Stimulated activated CD8-positive, alpha-beta memory T cell treated with anti-CD3 and anti-CD28 coated beads, Interleukin-4, amount 100 ng/mL, for 24 hours (primary cell): ENCODE measurements around the gene CST5.
"Not testable (repeated sequence)": the region's sequence is repeated elsewhere in the genome, so short reads cannot be mapped to it uniquely, and the experiment has no call there.

ENCODE experiments used
- DNase-seq: peaks from one replicate; pipeline ENCODE4 v3.0.0-alpha.2; 2020; ENCODE audit warnings: low read depth

CST5 gene

DNA sequence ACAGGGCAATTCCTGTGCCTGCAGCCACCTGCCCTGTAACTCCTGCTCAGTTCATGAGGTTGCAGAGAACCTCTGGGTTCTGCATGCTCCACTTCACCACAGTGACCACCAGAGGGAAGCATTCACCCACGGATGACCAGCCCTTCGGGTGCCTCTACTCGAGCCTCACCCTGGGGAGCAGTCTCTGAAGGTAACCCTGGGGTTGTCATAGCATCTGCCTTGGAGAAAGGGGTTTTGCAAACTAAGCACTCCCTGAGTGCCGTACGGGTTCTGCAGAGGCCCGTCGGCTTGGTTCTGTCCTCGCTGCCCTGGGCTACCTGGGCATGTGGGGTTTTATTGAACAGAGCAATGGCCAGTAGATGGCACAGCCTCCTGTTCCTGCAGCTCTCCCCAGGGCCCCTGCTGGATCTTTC, 10.2 kb upstream of the CST5 start:
- DNase-seq, result peak; percentile 40

DNA sequence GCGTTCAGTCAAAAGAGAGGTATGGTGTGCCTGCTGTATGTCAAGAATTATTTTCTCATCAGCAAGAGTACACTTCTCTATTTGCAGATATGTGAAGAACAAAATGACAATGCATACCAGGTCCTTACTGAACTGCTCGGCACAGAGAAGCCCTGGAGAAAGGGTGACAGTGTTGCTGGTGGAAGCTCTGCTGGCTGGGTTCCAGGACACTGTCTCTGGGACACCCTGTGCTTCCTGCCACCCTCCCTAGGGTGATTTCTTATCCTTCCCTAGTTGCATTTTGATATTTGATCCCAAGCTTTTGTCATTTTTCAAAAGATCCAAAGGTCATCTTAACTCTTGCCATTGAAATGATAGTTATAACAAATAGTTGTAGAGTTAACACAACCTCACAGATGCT, 8.3 kb upstream of the CST5 start:
- DNase-seq, result no peak

DNA sequence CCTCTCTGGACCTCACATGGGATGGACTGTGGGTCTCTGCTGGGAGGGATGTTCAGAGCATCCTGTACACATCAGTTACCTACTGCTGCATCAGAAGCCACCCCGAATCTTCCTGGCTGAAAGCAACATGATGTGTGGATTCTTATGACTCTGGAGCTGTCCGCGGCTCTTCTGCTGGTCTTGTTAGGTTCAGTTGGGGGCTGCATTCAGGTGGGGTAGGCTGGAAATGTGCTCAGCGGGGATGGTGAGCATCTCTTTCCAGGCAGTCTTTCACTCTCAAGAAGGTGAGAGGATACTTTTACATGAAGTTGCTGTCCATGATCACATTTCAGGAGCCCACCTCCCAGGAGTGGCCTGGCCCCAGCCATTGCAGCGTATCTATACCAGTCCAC, 5.2 kb upstream of the CST5 start:
- DNase-seq, result no peak

DNA sequence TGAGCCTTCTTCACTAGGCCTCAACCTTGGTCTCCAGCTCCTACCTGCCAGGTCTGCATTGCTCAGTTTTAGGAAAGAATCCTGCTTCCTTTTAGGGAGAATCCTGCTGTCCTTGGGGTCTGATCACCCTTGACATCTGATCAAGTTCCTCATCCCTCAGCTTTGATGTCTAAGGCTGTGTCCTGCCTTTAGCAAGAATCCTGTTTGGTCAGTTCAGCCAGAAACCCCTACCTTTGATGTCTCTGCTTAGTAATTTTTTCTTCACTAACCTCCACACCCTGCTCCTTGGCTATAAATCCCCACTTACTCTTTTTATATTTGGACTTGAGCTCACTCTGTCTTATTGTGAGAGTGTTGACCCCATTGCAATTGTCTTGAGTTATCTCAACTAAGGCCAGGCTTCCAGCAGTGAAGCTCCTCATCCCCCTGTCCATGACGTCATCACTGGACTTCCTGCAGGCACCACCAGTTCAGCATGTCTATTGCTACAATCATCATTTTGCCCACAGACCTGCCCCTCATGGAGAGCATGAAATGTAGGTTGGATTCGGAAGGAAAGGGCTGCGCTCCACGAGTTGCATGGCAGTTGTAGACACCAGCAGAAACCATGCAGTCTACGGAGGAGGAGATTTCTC, 4.7 kb upstream of the CST5 start:
- DNase-seq, result no peak

DNA sequence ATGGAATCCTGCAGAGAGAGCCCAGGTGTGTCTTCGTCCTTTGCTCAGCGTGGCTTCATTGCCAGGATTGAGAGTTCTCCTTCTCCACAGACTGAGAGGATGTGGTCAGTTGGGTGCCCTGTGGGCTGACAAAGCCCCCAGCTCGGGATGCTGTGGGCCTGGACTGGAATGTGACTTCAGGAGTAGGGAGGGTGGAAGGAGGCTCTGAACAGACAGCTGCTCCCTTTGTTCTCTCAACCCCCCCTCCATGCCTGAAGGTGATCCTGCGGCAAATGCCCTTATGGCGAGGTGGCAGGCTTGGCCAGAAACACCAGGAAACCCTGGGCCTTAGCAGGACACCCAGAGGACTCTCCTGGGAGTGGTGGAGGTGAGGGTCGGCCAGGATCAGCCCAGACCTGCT, 1.8 kb upstream of the CST5 start:
- DNase-seq, result no peak

DNA sequence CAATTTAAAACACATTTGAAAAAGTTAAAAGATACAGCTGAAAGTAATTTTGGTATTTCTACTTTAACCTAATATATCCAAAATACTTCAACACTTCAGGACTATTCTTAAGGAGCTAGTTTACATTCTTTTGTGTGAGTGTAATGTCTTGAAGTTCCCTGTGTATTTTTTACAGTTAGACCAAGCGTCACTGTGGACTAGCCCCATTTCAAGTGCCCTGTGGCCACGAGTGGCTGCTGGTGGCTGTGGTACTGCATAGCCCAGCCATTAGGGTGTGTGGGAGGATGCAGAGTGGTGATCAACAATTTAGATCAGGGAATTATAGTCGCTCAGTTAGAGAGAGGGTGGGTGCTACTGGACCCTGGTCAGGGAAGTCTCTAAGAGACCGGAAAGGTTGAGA, 869 bp upstream of the CST5 start:
- no peak for DNase-seq

DNA sequence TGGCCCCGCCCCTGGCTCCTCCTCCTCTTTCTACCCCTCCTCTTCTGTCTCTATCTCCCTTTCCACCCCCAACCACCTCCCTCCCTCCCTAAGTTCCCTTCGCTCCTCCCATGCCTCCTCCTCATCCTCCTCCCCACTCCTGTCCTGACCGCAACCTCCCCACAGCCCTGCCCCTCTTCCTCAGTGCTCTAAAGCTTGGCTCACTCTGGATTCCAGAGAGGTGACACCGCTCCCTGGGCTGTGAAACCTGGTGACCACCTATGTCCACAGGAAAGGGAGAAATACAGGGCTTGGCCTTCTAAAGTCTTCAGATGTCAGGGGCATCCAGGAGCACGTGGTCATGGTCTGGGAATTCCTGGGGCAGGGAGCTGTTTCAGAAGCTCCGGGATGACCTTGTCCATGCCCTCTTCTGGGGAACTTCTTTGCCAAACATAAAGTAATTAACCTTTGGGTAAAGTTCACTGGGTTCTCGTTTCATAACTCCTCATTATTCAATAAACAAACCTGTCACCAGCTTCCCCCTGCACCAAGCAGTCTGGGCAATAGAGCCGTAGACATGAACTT, 345 bp upstream of the CST5 start:
- DNase-seq, result no peak

DNA sequence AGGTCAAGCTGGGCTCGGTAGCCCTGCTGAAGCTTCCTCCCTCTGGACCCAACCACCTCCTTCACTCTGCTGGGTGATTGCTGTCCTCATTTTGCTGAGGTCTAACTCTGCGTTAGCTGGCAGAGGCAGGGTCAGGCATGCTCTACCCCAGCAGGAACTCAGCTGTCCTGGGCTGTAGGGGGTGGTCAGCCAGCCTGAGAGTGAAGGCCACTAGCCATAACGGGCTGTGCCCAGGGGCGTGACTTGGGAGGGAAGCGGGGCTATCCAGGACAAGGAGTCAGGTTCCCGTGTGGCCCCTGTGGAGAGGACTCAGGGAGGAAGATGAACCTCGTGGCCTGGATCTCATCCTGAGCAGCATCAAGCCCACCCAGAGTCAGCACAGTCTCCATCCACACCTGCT, 761 bp downstream of the CST5 start:
- DNase-seq, result no peak

DNA sequence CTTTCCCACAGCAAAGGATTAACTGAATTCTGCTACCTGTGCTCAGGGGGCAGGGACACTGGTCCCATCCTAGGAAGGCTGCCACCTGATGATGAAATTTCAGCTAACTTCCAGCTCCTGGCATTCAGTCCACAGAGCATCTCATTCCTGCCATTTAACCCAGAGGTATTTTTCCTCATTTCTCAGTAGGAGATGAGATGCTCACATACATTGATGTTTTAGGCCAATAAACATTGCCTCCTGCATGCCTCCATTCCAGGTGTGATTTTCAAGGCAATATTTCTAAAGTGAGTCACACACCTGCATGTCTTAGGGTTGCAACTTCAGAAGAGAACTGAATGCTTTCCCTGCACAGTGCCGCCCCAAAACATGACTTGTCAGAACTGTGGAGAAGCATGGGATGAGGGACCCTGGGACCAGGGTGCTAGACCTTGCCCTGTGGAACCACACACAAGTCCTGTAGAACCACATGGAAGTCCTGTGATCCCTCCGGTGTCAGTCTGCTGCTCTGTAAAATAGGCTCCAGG, 1.5 kb downstream of the CST5 start:
- not testable (repeated sequence) for DNase-seq

DNA sequence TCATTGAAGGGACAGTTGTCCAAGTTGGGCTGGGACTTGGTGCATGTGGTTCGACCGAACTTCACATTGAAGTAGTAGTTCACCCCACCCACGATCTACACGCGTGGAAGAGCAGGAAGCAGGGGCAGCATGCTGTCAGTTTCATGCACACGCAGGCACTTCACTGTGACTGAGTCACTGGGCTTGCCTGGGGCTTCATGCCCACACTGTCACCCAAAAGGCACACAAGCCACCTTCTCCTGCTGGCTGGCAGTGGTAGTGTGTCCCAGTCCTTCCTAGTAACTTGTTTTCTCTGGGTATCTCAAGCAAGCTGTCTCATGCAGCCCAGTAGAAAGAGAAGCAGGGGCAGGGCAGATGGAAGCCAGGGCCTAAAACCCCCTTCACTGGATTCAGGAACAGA, 2.0 kb downstream of the CST5 start:
- DNase-seq, result no peak

DNA sequence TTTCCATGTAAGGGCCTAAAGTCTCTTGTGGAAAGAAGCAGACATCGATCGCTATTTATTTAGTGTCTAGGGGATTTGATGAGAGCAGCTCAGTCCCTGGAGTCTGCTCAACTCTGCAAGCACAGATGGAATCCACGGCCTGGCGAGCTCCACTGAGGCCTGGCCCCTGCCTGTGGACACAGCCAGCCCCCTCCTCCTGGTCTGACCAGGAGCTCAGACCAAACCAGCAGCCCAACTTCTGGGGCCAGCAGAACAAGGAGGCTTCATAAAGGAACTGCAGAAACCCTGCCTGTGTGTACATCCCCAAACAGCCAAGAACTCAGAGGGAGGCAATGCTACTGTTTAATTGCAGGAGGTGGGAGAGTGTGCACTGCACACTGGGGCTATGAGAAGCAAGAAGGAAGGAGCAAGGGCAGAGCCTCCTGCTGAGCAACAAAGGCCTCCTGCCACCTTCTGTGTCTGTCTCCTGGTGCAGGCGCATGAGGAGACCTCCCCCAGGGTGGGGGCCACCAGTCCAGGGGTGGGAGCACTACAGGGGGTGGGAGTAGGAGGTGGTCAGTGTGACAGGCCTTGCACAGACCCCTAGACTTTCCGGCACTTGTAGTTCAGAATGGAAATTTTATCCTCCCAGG, 3.8 kb downstream of the CST5 start:
- DNase-seq, result no peak

DNA sequence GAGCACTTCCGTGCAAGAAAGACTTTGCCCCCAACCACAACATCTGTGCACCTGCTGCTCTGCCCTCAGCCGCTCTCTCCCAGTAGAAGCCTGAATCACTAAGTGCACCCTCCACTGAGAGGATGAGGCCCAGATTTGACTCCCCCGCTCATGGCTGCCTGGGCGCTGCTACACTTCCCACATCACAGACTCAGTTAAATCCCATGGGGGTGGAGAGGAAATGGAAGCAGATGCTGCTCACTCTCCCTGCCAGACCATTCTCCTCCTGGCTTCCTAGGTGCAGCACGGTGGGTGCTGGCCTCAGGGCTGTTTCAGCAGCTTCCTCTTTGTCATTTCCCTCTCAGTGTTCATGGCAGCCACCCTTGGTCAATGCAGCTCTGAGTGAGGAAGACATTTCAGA, 4.8 kb downstream of the CST5 start:
- DNase-seq, result no peak

DNA sequence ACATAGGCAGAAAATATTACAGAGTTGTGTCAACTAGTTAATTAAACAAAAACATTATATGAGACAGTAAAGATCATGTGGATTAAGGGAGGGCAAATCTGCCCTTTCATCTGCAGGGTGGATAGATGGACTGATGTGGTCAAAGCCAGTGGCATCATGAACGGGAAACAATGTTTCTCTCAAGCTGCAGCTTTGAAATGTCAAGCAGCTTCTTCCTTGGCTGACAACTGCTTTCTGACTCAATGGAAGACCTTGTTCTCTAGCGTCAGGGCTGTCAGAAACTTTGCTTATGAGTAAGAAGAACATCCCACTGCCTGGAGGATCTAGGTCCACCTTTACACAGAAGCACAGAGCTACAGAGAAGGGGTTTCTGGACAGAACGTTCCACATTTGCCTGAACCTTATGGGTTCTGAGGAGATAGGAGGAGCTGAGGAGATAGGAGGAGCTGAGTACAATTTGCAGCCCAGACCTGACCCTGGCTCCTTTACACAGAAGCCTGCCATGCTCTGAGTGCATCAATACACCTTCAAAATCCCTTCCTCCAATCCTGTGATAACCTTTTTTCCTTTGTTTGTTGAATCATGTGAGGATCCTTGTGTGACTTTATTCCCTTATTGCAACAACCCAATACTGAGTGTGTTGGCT, 6.1 kb downstream of the CST5 start:
- no peak for DNase-seq

DNA sequence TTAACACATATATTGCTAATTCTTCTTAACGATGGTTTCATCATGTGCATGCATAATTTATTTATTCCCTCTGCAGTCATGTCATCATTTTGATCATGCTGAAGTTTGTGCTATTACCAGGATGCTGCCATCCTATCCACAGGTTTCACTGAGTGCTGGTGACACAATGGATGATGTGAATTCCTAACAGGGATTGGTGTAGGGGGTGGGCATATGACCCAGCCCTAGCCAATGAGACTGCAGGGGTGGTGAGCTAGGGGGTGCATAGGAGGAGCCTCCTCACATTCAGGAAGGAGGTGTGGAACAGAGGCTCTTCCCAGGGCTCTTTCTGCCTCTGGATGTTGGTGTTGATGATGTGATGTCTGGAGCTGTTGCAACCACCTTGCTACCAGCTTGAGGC, 7.5 kb downstream of the CST5 start:
- DNase-seq, result no peak

DNA sequence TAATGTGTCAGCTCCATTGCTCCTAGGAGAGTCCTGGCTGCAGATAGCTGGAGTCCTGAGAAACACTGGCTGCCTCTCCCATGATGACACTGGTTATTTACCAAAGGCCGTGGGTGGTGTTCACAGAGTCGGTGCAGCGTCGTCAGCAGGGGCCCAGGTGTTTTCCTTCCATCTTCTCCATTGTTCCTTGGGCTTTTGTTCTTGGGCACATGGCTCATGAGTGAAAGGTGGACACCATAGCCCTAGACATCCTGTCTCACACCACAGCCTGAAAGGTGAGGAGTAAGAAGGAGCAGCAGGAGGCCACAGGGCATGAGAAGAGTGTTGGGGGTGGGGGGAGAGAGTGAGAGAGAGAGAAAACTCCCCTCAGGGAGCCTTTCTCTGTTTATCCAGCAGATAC, 9.1 kb downstream of the CST5 start:
- DNase-seq, result no peak

DNA sequence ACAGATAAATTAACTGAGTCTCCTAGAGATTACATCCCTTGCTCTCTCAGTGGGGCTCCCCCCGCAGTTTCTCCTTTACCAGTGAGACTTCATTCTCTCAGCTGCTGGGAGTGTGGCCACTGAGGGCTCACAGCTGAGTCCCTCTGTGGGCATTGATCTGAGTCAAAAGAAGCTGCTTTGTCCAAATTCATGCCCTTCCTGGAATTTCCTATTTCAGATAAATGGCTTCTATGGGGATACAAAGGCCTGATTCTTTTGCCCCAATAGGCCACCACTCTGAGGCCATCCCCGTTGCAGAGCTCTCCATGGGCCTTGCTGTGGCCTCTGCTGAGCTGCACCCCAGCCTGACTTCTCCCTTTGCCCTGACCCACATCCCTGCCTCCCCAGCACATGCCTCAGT, 10.0 kb downstream of the CST5 start:
- DNase-seq, result no peak

DNA sequence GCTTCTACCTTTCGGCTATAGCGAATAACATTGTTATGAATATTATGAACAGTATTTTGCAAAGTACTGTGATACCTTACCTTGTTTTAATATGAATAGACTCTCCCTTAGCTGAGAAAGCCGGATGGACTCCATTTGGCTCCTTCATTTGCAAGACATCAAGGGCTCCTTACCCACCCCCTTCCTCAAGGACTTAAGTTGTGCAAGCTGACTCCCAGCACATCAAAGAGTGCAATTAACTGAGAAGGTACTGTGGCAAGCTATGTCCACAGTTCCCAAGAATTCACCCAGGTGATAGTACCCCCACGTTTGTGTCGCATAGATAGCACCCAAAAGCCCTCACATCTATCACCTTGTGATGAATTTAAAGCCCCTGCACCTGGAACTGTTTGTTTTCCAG, 11.2 kb downstream of the CST5 start:
- no peak for DNase-seq

DNA sequence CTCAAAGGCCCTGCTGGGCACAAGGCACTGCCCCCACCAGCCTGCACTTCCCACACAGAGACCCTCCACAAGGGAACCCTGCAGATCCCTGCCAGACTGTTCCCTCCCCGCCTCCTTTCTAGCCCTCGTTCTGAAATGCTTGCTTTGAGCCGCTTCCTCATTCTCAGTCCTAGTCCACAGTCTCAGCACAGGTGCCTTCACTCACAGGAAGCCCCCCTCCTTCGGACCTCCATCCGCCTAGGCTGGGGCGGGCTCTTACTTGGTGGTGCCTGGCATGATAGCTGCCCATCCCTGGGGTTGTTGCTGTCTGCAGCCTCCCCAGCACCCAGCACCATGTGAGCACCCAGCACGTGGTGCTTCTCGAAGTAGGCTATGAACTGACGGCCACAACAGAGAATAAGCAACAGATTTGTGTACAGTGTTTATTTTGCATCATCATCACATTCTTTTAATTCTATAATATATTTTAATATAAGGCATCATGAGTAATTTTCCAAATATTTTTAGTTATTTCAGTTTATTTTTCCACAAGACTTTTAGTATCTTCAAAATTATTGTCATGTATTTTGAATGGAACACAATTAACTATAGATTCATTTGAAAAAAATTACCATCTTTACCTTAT, 12.3 kb downstream of the CST5 start:
- DNase-seq, result no peak

DNA sequence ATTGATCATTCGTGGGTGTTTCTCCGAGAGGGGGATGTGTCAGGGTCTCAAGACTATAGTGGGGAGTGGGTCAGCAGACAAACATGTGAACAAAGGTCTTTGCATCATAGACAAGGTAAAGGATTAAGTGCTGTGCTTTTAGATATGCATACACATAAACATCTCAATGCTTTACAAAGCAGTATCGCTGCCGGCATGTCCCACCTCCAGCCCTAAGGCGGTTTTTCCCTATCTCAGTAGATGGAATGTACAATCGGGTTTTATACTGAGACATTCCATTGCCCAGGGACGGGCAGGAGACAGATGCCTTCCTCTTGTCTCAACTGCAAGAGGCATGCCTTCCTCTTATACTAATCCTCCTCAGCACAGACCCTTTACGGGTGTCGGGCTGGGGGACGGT, 18.8 kb downstream of the CST5 start:
- not testable (repeated sequence) for DNase-seq

DNA sequence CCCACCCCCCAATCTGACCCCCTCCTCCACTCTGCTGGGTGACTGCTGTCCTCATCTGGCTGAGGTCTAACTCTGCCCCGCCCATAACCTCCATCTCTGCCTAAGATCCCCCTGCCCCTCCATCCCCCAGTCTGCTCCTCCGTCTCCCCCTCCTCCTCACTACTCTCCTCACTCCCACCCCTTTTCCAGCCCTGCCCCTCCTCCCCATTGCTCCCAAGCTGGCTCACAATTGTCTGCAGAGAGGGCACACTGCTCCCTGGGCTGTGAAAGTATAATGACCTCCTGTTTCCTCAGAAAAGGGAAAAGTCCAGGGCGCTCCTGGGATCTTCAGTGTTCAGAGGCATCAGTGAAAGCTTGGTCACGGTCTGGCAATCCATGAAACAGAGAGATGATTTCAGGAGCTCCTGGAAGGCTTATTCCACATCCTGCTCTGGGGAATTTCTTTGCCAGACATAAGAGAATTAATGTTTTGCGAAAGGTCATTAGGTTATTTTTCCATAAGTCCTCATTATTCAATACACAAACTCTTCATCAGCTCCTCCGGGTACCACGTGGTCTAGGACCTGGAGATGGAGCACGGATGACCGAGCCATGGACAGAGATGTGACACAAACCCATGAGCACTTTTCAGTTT, 21.5 kb downstream of the CST5 start:
- DNase-seq, result no peak

DNA sequence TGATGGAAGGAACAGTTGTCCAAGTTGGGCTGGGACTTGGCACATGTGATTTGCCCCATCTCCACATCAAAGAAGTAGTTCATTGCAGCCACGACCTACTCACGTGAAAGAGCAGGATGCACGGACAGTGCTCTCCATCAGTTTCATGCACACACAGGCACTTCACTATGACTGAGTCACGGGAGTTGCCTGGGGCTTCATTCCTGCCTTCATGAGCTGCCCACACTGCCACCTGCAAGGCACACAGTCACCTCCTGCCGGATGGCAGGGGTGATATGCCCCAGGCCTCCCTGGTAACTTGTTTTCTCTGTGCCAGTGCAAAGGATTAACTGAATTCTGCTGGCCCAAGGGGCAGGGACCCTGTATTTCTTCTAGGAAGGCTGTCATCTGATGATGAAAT, 22.8 kb downstream of the CST5 start:
- no peak for DNase-seq

DNA sequence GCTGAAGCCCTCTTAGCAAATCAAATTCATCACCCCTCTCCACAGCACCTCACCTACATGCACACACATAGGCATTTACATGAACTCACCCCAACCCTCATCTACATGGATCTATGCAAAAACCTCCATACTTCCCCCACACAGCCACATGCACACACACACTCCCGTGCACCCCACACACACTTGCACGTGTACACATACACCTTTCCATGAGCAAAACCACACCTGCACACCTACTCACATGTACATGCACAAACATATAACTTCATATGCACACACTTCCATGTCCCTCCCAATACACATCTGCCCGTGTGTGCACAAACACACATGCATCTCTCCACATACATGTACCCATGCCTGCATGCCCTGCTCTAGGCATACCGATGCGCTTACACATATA, 23.3 kb downstream of the CST5 start:
- DNase-seq, result no peak
